ENCODE measurements around the gene ZNF217.
"Not testable (repeated sequence)": the region's sequence is repeated elsewhere in the genome, so short reads cannot be mapped to it uniquely, and the experiment has no call there.

The ZNF217 gene

DNA sequence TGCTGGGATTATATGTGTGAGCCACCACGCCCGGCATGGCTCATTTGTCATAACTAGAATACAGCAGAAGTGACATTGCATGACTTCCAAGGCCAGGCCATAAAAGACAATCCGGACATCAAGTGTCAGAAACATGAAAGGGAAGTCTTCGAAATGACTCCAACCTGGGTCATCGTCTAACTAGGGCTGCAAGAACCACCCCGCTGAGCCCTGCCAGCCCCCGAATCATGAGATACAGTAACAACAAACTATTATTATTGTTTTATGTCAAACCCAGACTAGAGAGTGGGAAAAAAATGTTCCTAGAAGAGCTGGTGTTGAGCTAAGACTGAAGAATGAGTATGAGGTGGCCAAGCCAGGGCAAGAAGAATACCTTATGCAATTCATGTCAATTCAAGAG lies 59.6 kb downstream of the ZNF217 start:
- no peak for DNase-seq (ENCODE audit: low spot score)

DNA sequence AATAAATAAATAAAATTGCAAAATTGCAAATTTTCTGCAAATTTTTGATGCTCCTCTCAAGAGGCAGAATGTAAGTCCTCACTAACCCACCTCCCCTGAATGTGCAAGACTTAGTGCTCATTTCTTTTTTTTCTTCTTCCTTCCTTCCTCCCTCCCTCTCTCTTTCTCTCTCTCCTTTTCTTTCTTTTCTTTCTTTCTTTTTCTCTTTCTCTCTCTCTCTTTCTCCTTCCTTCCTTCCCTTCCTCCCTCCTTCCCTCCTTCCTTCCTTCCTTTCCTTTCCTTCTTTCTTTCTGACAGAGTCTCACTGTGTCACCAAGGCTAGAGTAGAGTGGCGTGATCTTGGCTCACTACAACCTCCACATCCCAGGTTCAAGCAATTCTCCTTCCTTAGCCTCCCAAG lies 60.1 kb downstream of the ZNF217 start:
- DNase-seq (ENCODE audit: low spot score): no peak

DNA sequence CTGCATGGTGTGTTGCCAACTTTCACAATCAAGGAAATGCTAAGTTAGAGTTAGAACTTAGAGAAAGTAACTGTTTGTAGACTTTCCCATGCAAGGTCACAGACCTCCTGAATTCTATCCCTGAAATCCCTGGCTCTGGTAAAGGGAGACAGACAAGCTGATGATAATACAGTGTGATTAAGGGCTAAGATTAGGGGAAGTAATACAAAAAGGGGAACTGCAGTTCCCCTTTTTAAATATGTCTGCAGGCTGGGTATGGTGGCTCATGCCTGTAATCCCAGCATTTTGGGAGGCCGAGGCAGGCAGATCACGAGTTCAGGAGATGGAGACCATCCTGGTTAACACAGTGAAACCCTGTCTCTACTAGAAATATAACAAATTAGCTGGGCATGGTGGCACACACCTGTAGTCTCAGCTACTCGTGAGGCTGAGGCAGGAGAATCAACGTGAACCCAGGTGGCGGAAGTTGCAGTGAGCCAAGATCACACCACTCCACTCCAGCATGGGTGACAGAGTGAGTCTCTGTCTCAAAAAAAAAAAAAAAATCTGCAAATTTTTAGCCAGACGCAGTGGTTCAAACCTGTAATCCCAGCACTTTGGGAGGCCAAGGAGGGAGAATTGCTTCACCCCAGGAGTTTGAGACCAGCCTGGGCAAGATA lies 60.9 kb downstream of the ZNF217 start:
- DNase-seq (ENCODE audit: low spot score): not testable (repeated sequence)

DNA sequence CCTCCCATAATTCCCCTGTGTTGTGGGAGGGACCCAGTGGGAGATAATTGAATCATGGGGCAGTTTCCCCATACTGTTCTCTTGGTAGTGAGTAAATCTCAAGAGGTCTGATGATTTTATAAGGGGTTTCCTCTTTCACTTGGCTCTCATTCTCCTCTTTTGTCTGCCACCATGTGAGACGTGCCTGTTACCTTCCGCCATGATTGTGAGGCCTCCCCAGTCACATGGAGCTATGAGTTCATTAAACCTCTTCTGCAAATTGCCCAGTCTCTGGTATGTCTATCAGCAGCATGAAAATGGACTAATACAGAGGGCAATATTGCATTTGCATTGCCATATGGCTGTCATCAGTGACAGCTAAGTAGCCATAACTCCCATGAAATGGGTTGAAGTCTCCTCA lies 63.2 kb downstream of the ZNF217 start:
- DNase-seq (ENCODE audit: low spot score): no peak

DNA sequence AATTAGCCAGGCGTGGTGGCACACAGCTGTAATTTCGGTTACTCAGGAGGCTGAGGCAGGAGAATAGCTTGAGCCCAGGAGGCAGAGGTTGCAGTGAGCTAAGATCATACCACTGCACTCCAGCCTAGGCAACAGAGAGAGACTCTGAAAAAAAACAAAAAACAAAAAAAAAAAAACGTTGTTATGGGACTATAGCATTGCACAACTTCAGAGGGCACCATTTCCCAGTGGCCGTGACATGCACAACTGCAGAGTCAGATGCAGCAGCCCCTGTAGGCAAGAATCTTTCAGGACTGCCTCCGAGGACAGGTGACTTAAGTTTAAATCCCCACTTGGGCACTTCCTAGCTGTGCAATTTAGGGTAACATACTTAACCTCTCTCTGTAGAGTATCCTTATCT lies 64.0 kb downstream of the ZNF217 start:
- no peak for DNase-seq (ENCODE audit: low spot score)

DNA sequence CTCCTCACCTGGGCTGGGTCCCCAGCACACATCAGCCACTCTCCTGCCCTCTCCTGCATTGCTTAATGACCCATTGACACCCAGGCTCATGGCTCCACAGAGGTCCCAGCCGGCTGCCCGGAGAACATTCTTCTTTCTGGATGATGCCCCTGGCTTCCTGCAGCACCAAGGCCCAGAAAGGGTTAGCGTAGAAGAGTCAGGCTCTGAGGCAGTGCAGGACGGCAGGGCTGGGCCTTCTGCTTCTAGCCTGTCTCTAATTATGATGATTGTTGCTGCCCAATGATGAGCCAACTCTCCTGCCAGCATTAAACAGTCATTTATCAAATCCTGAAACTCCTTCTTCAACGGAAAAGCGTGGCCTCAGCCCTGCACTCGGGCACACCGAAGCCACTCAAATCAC lies 66.4 kb downstream of the ZNF217 start:
- no peak for DNase-seq (ENCODE audit: low spot score)

DNA sequence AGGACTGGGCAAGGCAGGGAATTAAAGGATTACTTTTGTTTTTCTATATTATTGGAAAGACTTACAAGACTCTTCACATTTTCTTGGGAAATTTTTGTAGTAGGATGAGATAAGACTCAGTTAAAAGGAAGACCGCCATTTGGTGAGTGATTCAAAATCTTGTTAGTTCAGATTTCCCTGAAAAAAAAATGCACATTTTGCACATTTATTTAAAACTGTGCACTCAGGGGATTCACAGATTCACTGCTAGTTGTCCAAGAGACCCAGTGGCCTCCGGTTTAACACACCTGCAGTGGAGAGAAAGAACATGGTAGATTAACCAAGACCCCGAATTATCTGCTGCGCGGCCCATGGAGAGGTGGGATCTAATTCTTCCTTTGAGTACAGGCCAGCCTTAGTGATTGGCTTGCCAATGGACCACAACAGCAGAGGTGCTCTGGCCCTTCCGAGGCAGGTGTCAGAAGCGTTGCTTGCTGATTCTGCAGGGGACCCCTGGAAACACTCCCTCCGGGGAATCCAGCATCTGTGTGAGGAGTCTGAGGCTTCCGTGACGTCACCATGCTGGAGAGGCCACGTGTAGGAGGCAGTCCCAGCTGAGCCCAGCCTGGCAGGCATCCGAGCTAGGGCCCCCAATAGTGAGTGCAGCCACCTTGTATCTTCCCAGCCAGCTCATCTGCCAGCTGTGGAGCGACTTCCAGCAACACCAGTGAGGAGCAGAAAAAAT lies 68.9 kb downstream of the ZNF217 start:
- DNase-seq (ENCODE audit: low spot score): peak; percentile 70

DNA sequence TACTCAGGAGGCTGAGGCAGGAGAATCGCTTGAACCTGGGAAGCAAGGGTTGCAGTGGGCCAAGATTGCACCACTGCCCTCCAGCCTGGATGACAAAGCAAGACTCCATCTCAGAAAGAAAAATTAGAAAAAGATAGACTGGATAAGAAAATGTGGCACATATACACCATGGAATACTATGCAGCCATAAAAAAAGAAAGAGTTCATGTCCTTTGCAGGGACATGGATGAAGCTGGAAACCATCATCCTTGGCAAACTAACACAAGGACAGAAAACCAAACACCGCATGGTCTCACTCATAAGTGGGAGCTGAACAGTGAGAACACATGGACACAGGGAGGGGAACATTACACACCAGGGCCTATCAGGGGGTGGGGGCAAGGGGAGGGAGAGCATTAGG lies 70.0 kb downstream of the ZNF217 start:
- not testable (repeated sequence) for DNase-seq (ENCODE audit: low spot score)

DNA sequence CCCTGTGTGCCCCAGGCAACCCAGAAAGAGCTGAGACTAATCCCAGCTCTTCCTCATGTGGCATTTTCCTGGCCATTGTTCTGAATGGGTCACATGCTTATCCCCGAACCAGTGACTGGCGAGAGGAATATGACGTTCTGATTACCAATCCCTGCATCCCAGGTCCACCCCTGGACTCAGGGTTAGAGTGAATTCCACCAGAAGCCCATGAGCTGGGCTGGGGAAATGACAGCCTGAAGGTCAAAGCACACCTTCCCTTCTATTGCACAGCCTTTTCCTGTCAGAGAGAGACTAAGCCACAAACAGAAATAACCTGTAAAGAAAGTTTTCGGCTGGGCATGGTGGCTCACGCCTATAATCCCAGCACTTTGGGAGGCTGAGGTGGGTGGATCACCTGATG lies 70.9 kb downstream of the ZNF217 start:
- no peak for DNase-seq (ENCODE audit: low spot score)

DNA sequence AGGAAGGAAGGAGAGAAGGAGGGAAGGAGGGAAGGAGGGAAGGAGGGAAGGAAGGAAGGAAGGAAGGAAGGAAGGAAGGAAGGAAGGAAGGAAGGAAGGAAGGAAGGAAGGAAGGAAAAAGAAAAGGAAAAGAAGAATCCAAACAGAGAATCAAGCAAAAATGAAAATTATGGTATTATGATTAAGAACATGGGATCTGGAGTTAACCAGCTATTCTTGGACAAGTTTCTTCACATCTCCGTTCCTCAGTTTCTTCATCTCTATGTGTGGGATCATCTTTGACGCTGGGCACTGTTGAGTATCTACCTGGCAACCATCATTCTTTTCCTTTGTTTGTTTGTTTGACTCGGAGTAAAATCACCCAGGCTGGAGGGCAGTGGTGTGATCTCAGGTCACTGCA lies 71.6 kb downstream of the ZNF217 start:
- no peak for DNase-seq (ENCODE audit: low spot score)

DNA sequence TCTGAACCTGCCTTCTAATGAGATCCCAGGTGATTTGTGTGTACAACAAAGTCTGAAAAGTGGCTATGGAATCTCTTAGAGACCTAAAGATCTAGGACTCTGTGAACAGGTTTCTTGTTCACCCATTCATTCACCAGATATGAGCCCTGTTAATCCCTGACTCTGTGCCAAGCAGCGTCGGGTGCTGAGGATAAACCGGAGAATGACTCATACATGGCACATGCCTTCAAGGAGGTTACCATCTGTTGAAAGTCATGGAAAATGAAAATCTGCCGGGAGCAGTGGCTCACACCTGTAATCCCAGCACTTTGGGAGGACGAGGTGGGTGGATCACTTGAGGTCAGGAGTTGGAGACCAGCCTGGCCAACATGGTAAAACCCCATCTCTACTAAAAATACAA lies 72.2 kb downstream of the ZNF217 start:
- not testable (repeated sequence) for DNase-seq (ENCODE audit: low spot score)

DNA sequence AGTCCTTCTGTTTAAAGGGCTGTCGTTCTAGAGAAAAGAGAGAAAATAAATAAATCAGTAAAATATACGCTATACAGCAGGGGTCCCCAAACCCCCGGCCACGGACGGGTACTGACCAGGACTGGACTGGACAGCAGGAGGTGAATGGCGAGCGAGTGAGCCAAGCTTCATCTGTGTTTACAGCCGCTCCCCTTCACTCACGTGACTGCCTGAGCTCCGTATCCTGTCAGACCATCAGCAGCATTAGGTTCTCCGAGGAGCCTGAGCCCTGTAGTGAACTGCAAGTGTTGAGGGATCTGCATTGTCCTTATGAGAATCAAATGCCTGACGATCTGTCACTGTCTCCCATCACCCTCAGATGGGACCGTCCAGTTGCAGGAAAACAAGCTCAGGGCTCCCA lies 76.5 kb downstream of the ZNF217 start:
- DNase-seq (ENCODE audit: low spot score): peak; percentile 62

Small RNAs within 50 kb of the gene (small RNA-seq; reads per million reads assigned to genes)
- gene RF00019: 0 reads per million in 2 experiments
